HG02981 (cell line): Measurements from ENCODE around the gene EXOC3L2.

Experiments
- ATAC-seq: cut with Tn5 transposase; IDR thresholded peaks from one replicate; pipeline ENCODE4 v1.9.1; 2021; ENCODE audit warnings: mild to moderate bottlenecking, moderate library complexity; ENCODE audit not compliant: unreplicated experiment

Gene EXOC3L2

GRCh38 chr19:45180936-45181335 is 64.3 kb downstream of the EXOC3L2 start:
- ATAC-seq = no peak

- no peak for ATAC-seq
Observed at GRCh38 chr19:45179892-45180370, 65.3 kb downstream of the EXOC3L2 start.

GRCh38 chr19:45179072-45179891 is 65.9 kb downstream of the EXOC3L2 start:
- no peak for ATAC-seq

GRCh38 chr19:45178262-45179071 is 66.7 kb downstream of the EXOC3L2 start, which contains the start of gene BLOC1S3:
Gene BLOC1S3 (plus strand): TSS chr19:45178784. CDS start chr19:45179297, 513 bp downstream.
- ATAC-seq = peak; percentile 81

GRCh38 chr19:45177817-45178261 is 67.4 kb downstream of the EXOC3L2 start, which contains the start of gene TRAPPC6A:
Gene TRAPPC6A (minus strand): TSS chr19:45178237. CDS start chr19:45178218, 19 bp downstream.
- peak; percentile 6 for ATAC-seq

- no peak for ATAC-seq
Observed at GRCh38 chr19:45175515-45176345, 69.5 kb downstream of the EXOC3L2 start.

- ATAC-seq = no peak
Observed at GRCh38 chr19:45173816-45174215, 71.4 kb downstream of the EXOC3L2 start.

- no peak for ATAC-seq
Observed at GRCh38 chr19:45172611-45173208, 72.5 kb downstream of the EXOC3L2 start.

GRCh38 chr19:45172173-45172572 is 73.0 kb downstream of the EXOC3L2 start:
- ATAC-seq = no peak

GRCh38 chr19:45171211-45171623 is 74.0 kb downstream of the EXOC3L2 start:
- ATAC-seq = no peak

- no peak for ATAC-seq
Observed at GRCh38 chr19:45170146-45171106, 74.8 kb downstream of the EXOC3L2 start.

- ATAC-seq = no peak
Observed at GRCh38 chr19:45169602-45170001, 75.6 kb downstream of the EXOC3L2 start.

- no peak for ATAC-seq
Observed at GRCh38 chr19:45168767-45169351, 76.3 kb downstream of the EXOC3L2 start.

- ATAC-seq = no peak
Observed at GRCh38 chr19:45166723-45167252, 78.4 kb downstream of the EXOC3L2 start.

- ATAC-seq = peak; percentile 55
Observed at GRCh38 chr19:45164577-45165335, 80.5 kb downstream of the EXOC3L2 start.

- no peak for ATAC-seq
Observed at GRCh38 chr19:45163751-45164460, 81.3 kb downstream of the EXOC3L2 start.

- no peak for ATAC-seq
Observed at GRCh38 chr19:45163156-45163555, 82.1 kb downstream of the EXOC3L2 start.
